Activated naive CD8-positive, alpha-beta T cell treated with anti-CD3 and anti-CD28 coated beads, Interleukin-2, amount 50 U/mL, for 16 hours (primary cell): ENCODE measurements around the gene HNMT.
"Not testable (repeated sequence)": the region's sequence is repeated elsewhere in the genome, so short reads cannot be mapped to it uniquely, and the experiment has no call there.

ENCODE experiments used
- DNase-seq: peaks from one replicate; pipeline ENCODE4 v3.0.0-alpha.2; 2020; ENCODE audit warnings: low read depth, low spot score

Gene HNMT

DNA sequence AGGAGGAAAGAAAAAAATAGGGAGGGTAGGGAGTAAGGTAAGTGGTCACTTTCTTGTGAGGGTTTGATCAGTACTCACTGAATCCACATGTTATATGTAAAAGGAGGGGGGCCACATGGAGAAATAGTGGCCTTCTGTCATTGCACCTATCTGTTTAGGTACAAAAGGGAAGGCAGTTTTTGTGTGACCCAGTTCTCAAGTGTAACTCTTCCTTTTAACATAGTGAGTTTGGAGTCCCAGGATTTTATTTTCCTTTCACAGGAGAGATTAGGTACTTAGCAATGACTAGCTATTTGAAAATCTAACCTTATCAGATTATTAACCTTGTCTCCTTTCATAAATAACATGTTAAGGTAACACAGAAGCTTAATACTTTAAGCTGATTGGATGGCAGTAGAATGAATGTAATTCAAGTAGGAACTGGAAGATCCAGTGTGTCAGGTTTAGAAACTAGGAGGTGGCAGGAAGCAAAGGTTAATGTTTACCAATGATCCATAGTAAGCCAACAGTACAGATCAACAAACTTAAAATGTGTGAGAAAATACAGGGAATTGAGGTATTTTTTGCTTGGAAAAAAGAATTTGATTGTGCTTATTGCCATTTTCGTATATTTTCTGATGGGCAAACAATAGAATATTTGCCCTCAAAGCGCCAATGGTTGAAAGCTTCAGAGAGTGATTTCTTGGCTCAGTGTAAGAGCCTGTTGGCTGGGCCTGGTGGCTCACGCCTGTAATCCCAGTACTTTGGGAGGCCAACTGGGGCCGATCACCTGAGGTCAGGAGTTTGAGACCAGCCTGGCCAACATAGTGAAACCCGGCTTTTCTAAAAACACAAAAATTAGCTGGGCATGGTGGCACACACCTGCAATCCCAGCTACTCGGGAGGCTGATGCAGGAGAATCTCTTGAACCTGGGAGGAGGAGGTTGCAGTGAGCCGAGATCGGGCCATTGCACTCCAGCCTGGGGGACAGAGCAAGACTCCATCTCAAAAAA, 11.3 kb downstream of the HNMT start:
- DNase-seq: no peak

DNA sequence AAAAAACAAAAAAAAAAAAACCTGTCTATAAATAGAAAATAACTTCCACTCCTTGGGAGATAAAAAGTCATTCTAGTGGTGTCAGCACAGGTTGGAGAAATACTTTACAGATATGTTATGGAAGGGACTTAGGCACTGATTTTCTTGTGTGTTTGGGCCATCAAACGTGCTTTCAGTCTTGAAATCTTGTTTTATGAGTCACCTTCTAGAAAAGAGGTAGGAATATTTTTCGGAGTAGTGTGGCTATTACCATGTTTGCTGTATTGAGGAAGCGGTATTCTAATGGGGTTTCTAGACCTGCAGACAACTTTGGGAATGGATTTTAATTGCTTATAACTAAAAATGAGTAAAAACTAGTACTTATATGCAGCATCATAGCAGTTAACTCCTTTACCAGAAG, 12.0 kb downstream of the HNMT start:
- DNase-seq: no peak

DNA sequence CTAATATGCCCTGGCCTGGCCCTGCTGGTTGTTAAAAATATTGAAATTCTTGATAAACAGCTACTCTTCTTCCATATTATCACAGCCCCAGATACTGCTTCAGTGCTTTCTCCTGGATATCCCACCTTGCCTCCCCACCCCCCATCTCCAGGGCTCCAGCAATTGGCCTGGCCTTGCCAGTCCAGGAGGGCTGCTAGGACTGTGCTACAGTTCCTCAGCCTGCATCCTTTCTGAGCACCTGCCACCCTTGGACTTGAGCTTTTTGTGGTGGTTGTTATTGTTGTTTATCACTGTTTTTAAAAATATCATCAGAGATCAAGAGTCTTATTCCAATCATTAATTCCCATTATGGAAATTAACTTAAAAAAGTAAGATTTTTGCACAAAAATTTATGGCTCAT, 13.5 kb downstream of the HNMT start:
- DNase-seq: no peak

DNA sequence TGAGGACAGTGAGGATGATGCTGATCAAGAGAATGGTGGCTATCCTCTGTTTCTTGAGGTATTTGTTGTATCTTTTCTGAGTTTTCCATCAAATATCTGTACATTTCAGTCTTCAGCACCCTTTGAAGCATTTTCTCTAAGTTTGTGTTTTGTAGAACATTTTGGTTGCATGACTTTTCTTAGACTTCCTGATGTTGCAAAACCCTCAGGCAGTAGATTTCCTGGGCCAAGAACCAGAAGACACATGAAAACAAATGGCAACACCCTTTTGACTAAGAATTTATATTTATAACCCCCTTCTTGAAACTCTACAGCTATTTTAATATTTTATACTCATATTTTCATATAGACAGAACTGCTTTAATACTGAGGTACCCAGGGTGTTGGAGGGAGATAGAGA, 16.2 kb downstream of the HNMT start:
- DNase-seq: no peak

DNA sequence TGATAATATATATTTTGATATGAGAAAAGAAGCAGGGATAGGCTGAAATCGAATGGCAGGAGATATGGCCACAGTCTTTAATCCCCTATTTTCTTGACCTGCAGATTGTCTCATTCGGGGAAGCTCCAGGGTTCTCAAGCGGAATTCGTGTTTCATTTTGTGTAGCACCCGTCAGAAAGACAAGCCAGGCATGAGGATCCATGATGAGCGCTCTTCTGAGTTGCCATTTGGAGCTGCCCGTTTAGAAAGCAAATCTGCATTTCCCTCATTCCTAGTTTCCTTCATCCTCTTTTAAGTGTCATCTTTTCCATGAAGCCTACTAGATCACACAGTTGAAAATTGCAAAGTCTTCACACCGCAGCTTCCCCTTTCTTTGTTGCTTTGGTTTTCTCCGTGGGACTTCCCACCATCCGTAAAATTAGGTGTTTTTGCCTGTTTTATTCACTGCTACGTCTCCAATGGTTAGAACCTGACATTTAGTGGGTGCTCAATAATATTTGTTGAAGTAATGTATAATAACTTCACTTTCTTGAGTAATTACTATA, 16.9 kb downstream of the HNMT start:
- DNase-seq: no peak

DNA sequence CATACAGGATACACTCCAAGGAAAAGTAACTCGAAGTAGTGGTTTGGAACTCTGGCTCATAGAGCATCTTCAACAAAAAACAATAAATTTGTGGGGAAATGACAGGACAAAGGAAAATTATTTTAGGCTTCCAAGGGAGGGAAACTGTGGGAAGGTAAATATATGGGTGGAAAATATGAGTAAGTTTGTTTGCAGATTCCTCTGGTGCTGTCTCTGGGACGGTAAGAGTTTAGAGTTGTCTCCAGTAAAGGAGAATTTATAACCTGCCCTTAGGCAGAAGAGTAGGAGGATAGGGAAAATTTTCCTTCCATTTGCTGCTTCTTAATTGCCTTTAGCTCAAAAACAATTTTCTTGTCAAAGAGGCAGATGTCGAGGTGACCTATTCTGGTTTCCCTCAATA, 19.3 kb downstream of the HNMT start:
- DNase-seq: no peak

DNA sequence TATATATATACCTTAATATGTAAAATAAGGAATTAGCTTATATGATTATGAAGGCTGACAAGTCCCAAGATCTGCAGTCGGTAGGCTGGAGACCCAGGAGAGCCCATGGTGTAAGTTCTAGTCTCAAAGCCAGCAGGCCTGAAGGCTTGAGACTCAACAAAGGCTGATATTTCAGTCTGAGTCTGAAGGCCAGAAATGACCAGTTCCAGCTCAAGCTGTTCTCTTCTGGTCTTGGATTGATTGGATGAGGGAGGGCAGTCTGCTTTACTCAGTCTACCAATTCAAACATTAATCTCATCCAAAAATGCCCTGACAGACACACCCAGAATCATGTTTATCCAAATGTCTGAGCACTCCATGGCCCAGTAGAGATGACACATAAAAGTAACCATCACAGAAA, 22.0 kb downstream of the HNMT start:
- no peak for DNase-seq

DNA sequence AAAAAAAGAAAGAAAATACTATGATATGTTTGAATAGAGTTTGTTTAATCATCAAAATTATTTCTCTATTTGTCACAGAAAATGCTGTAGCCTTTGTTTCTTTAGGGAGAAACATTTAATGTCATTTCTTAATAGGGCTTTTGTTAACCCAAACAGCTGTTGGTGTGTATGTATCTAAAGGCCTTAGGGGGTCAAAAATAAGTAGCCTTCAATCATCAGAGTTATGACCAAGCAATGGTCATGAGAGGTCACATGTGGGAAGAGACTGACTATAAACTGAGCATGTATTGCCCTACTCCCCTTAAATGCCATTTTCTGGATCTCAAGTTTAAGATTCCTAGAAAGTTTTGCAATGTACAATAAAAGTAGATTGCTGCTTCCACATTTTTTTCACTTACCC, 22.7 kb downstream of the HNMT start:
- no peak for DNase-seq

DNA sequence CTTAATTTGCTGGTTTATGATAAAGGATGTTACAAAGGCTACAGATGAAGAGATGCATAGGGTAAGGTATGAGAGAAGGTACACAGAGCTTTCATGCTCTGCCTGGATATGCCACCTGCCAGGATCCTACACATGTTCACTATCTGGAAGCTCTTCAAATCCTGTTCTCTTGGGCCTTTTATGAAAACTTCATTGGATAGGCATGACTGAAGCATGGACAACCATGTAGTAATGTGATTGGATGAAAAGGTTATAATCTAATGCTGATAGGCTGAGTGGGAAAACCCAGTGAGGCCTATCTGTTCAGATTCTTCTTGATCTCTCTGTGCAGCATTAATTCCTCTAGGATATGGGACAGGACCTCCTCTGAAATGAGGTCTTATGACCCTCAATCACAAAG, 26.8 kb downstream of the HNMT start:
- DNase-seq: no peak

DNA sequence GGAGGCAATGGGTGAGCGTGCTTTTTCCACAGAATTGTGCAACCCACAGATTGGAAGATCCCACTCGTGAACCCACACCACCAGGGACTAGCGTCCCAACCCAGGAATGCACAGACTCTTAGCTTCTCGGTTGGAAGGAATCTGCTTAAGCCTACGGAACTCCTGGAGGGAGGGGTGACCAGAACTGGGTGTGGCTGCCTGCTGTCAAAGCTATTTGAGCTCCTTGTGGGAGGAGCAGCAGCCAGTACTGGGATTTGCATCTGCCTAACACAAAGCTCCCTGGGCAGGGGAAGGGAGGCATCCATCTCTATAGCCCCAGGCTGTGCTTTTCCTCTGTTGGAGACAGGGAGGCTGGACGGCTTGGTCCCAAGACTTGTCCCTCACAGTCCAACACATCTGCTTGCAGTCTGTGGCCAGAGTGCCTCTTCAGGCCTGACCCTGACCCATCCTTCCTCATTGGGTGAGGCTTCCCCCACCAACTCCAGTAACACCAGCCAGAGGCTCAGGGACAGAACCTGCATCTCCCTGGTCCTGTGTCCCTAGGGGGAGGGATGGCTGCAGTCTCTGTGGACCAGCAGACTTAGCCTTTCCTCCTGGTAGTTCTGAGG, 27.9 kb downstream of the HNMT start:
- no peak for DNase-seq

DNA sequence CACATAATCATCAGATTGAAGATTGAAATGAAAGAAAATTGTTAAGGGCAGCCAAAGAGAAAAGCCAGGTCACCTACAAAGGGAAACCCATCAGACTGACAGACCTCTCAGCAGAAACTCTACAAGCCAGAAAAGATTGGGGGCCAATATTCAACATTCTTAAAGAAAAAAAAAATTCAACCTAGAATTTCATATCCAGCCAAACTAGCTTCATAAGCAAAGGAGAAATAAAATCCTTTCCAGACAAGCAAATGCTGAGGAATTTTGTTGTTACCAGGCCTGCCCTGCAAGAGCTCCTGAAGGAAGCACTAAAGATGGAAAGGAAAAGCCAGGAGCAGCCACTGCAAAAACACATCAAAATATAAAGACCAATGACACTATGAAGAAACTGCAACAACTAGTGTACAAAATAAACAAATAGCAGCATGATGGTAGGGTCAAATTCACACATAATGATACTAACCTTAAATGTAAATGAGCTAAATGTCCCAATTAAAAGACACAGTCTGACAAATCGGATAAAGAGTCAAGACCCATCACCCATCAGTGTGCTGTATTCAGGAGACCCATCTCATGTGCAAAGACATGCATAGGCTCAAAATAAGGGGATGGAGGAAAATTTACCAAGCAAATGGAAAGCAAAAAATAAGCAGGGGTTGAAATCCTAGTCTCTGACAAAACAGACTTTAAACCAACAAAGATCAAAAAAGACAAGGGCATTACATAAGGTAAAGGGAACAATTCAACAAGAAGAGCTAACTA, 29.6 kb downstream of the HNMT start:
- not testable (repeated sequence) for DNase-seq

DNA sequence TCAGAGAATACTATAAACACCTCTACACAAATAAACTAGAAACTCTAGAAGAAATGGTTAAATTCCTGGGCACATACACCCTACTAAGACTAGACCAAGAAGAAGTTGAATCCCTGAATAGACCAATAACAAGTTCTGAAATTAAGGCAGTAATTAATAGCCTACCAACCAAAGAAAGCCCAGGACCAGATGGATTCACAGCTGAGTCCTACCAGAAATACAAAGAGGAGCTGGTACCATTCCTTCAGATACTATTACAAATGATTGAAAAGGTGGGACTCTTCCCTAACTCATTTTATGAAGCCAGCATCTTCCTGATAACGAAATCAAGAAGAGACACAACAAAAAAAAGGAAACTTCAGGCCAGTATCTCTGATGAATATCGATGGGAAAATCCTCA, 31.1 kb downstream of the HNMT start:
- not testable (repeated sequence) for DNase-seq

DNA sequence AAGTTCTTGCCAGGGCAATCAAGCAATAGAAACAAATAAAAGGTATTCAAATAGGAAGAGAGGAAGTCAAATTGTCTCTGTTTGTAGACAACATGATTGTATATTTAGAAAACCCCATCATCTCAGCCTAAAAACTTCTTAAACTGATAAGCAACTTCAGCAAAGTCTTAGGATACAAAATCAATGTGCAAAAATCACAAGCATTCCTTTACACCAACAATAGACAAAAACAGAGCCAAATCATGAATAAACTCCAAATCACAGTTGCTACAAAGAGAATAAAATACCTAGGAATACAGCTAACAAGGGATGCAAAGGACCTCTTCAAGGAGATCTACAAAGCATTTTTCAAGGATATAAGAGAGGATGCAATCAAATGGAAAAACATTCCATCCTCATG, 31.9 kb downstream of the HNMT start:
- not testable (repeated sequence) for DNase-seq

DNA sequence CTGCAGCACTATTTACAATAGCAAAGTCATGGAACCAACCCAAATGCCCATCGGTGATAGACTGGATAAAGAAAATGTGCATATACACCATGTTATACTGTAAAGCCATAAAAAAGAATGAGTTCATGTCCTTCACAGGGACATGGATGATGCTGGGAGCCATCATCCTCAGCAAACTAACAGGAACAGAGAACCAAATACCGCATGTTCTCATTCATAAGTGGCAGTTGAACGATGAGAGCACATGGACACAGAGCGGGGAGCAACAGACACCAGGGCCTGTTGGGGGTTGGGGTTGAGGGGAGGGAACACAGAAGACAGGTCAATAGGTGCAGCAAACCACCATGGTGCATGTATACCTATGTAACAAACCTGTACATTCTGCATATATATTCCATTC, 33.5 kb downstream of the HNMT start:
- DNase-seq: no peak

DNA sequence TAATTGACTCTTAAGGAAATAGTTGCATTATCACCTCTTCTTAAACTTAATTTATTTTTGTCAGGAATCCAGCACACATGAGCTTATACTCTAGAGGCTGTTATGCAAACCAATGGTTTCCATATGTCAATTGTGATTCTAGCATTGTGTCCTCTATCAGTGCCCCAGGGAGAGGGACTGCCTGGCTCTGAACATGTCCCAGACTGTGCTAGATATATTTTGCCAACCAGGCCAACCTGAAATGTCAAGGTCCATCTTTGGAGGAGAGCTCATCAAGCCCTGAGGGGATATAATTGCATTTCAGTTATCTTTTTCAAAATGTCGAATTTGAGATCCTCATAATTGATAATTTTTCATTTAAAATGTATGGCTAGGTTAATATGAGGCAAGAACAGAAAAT, 34.2 kb downstream of the HNMT start:
- DNase-seq: no peak

DNA sequence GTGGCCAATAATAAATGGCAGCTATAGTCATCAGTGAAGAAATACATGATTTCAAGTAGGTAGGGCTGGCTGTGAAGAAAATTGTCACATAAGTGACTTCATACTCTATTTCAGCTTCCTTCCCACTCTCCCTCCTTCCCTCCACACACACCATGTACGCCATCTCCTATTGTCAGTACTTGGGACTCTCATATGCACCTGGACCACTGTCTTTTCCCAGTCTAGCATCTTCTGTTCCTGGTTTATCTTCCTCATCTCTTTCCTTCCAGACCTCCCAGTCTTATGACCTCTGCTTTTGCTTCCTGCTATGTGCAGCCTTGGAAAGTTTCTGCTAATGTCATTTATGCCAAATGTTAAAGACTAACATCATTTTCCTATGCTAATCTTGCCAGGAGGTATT, 35.0 kb downstream of the HNMT start:
- no peak for DNase-seq

DNA sequence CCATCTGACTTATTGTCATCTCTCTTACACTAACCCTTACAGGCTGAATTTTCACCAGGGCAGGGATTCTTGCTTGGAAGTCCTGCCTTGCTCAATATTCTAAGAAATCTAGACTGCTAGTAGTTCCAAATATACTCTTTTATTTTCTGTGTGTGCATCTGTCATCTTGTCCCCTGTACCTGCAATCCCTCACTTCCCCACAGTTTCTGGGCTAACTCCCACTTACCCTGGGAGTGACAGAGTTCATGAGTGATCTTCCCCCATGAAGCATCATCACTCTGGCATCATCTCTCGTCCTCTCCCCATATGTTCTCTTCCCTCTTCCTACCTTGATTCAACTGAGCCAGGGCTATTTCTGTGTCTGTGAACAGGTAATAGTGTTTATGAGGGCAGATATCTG, 35.7 kb downstream of the HNMT start:
- DNase-seq: no peak

DNA sequence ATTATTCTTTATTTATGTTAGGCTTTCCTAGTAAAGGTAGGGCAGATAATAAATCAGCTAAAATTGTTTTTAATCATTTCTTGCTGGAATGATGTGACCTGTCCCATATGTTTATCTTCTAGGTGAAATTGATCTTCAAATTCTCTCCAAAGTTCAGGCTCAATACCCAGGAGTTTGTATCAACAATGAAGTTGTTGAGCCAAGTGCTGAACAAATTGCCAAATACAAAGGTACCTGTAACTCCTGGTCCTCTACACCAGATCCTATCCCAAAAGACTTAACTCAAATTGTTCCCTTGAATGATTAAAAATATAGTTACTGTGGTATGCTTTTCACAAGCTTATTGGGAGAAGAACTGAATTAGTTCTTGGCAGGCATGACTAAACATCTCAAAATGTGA, 36.5 kb downstream of the HNMT start:
- no peak for DNase-seq

DNA sequence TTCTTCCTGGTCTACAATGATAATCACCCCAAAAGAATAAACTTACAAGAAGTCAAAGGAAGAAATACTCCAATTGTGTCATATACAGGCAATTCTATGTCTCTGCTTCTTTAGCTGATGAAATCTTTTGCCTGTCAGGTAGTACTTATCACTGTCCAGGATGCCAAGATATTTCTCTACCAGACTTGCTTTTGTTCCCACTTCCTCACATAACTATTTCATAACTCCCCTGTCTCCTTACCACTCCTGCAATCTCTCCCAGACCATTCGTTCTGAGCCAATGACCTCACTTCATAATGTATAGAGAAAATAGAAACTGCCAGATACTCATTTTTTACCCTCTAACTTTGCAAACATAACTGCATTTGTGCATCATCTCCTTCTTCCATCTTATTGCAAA, 39.1 kb downstream of the HNMT start:
- no peak for DNase-seq

DNA sequence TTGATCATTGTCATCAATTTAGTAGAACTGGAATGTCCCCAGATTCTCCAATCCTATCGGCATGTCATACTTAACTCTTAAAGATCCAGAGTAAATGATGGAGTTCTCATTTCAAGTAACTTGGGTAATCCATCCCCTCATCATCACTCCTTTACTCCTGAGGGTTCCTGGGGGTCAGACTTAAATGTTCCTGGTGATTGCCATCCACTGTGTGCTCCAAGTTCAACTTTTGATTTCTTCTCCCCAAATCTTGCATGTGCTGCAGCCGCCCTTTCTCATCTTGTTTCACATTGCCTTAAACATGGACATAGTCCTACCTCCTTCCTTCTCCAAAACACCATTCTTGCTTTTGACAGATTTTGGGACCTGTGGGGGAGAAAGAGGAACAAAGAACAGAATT, 43.2 kb downstream of the HNMT start:
- DNase-seq: no peak

DNA sequence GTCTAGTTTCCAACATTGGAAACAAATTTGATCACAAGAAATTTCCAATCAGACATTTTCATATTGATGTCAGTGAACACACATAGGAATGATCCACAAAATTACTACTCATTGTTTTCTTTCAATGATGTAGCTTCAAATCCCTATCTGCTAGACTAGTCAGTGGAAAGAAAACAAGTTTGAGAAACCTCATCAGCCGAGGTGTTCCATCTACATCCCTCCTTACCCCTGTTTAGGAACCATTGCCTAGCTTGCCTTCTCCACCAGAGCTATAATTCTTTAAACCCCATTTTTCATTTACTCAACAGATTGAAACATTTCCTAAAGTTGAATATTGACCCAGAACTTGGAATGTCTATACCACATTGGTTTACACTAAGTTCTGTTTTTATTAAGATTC, 45.3 kb downstream of the HNMT start:
- no peak for DNase-seq

DNA sequence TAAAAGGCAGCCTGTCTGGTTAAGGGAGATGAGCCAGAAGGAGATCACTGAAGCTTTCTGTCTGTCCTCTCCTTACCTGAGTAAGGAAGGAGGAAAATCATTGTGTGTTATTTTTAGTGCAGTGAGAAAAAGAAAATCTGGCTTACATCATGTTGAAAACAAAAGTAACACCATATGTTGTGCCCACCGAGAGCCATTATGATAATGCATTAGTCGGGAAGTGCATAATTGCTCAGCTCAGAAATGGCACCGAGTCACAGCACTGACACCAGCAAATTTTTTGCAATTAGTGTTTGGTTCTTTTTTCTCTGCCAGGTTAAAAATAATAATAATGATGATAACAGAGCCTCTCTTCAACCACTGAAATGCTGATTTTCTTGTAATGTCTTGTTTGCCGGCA, 46.6 kb downstream of the HNMT start:
- DNase-seq: no peak
